22Rv1 (cell line): Measurements from ENCODE around the gene KRTAP3-2.

Experiments used
- H3K27ac ChIP-seq: fragments of 450-650 bp; 2 replicates; pipeline ENCODE4 v1.5.1; 2017
- ZFX ChIP-seq: fragments of 450-650 bp; IDR thresholded peaks from 2 replicates; pipeline ENCODE4 v1.6.1; 2017; ENCODE audit warnings: antibody characterized with exemption, borderline replicate concordance
- TF ChIP-seq, protein P1 (sequence below): fragments of 450-650 bp; IDR thresholded peaks from 2 replicates; pipeline ENCODE4 v1.5.1; 2017; ENCODE audit warnings: mild to moderate bottlenecking

KRTAP3-2 gene

GRCh38 chr17:40980117-40980516 lies 19.6 kb downstream of the KRTAP3-2 start:
- no peak for TF ChIP-seq ZFX
- TF ChIP-seq, protein P1, sequence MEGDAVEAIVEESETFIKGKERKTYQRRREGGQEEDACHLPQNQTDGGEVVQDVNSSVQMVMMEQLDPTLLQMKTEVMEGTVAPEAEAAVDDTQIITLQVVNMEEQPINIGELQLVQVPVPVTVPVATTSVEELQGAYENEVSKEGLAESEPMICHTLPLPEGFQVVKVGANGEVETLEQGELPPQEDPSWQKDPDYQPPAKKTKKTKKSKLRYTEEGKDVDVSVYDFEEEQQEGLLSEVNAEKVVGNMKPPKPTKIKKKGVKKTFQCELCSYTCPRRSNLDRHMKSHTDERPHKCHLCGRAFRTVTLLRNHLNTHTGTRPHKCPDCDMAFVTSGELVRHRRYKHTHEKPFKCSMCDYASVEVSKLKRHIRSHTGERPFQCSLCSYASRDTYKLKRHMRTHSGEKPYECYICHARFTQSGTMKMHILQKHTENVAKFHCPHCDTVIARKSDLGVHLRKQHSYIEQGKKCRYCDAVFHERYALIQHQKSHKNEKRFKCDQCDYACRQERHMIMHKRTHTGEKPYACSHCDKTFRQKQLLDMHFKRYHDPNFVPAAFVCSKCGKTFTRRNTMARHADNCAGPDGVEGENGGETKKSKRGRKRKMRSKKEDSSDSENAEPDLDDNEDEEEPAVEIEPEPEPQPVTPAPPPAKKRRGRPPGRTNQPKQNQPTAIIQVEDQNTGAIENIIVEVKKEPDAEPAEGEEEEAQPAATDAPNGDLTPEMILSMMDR, result no peak
- no peak overlapping the region for H3K27ac ChIP-seq

DNA sequence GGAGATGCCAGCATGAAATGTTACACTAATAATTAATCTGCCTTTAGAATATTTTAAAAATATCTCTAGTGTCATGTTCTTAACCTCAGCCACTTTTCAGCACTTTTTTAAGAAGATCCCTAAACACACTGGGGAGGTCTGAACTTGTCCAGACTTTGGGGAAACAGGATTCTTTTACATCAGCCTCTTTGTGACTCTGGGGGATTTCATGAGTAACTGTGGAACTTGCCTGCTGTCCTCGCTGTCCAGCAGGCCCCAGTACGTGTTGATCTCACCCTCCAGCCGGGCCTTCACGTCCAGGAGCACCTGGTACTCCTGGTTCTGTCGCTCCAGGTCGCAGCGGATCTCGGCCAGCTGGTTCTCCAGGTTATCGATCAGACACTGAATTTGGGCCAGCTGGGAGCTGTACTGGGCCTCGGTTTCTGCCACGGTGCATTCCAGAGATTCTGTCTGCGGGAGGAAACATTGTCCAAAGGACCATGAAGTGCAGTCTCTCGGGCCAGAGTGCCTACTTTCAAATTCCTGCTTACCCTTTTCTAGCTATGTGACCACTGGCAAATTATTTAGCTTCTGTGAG lies 21.0 kb downstream of the KRTAP3-2 start:
- no peak overlapping the region for H3K27ac ChIP-seq
- TF ChIP-seq, protein P1, result no peak
- no peak for TF ChIP-seq ZFX

GRCh38 chr17:40975516-40975915 lies 24.2 kb downstream of the KRTAP3-2 start:
- no peak overlapping the region for H3K27ac ChIP-seq
- TF ChIP-seq ZFX, result no peak
- TF ChIP-seq, protein P1, result no peak

GRCh38 chr17:40974366-40974765 lies 25.3 kb downstream of the KRTAP3-2 start:
- no peak overlapping the region for H3K27ac ChIP-seq
- TF ChIP-seq, protein P1, result no peak
- TF ChIP-seq ZFX, result no peak

- no peak overlapping the region for H3K27ac ChIP-seq
- TF ChIP-seq, protein P1, result no peak
- no peak for TF ChIP-seq ZFX
Observed at GRCh38 chr17:40967582-40967981, 32.1 kb downstream of the KRTAP3-2 start.

- TF ChIP-seq, protein P1, result no peak
- TF ChIP-seq ZFX, result no peak
- no peak within 1 kb of the TSS for H3K27ac ChIP-seq
Observed at GRCh38 chr17:40966848-40967247, 32.9 kb downstream of the KRTAP3-2 start, which contains the start of gene KRT39. TSS of gene KRT39 (minus strand) at chr17:40966948. CDS start at chr17:40966856, 92 bp downstream.

- H3K27ac ChIP-seq, result no peak overlapping the region
- TF ChIP-seq, protein P1, result peak; percentile 83
- no peak for TF ChIP-seq ZFX
Observed at GRCh38 chr17:40963838-40964237, 35.9 kb downstream of the KRTAP3-2 start.
